ENCODE data around the gene GNG3. TPM values are rescaled to one million over a fixed set of nuclear protein-coding genes. Genes with fewer than 3 reads are reported as not detected.
"Not testable (repeated sequence)": the region's sequence is repeated elsewhere in the genome, so short reads cannot be mapped to it uniquely, and the experiment has no call there.

GNG3 gene
- total and polyA plus RNA-seq, 7 experiments from 2014 or later = not detected

- Histone ChIP-seq H3K4me1 (ENCODE audit: control insufficient read depth in 2 of 2, insufficient read depth in 2 of 2, low read length in 2 of 2) (peaks cover 36 to 43% of the 10 kb centered on the region in 2 donors), H3K9me3 (ENCODE audit: control insufficient read depth in 2 of 3, low read length in 3 of 3) (no peaks in the 10 kb centered on the region), H3K4me3 (ENCODE audit: low read length) (peak within 1 kb of the TSS; percentile 87), H3K27ac (ENCODE audit: low read depth, low read length) (peak within 1 kb of the TSS; percentile 92), H3K27me3 (ENCODE audit: control insufficient read depth in 2 of 2, insufficient read depth in 2 of 2, low read length in 2 of 2) (no peaks in the 10 kb centered on the region), H3K36me3 (ENCODE audit: control insufficient read depth in 2 of 3, insufficient read depth in 3 of 3, low read length in 3 of 3) (peaks cover 3 to 30% (median 5%) of the 10 kb centered on the region in 3 experiments)
- POLR2A ChIA-PET = interaction anchor here (0.6 to 17.5 kb wide), 41 partner anchors 9 to 174 kb away, joined by 3 to 347 read pairs (median 7); partner anchors contain the start of genes BSCL2, C11orf98, CSKMT and GNG3
- Mint-ChIP-seq H3K4me3 (peak within 1 kb of the TSS; percentile 91 to 99 (median 96)), H3K4me1 (peaks cover 22 to 60% (median 53%) of the 10 kb centered on the region in 7 donors), H3K27me3 (peaks cover 0 to 2% (median 0%) of the 10 kb centered on the region in 5 donors), H3K9me3 (peaks cover 0 to 8% (median 0%) of the 10 kb centered on the region in 11 donors), H3K36me3 (peaks cover 3 to 38% (median 23%) of the 10 kb centered on the region in 5 donors), H3K27ac (peak within 1 kb of the TSS; percentile 95 to 100 (median 98))
- DNase-seq (peak; percentile 53 to 88 (median 86)), ATAC-seq (peak; percentile 49)
- intact Hi-C loops (cut with micrococcal nuclease) = loop anchor here (1.0 to 5.0 kb wide), 5 partner anchors 26 to 136 kb away; partner anchors contain the start of genes ZBTB3 (in 2 of the 2), TAF6L (in 1 of the 2) and TUT1 (in 1 of the 2)
- CTCF ChIA-PET = interaction anchor here (0.6 to 3.3 kb wide), 8 partner anchors 18 to 112 kb away, joined by 4 to 17 read pairs (median 6); partner anchors contain the start of genes TAF6L, TMEM179B, WDR74 and ZBTB3
Observed at GRCh38 chr11:62728171-62728988, 20.9 kb downstream of the GNG3 start, which contains the start of gene TTC9C. Gene TTC9C (plus strand): TSS chr11:62728486. CDS start chr11:62728849, 363 bp downstream.

DNA sequence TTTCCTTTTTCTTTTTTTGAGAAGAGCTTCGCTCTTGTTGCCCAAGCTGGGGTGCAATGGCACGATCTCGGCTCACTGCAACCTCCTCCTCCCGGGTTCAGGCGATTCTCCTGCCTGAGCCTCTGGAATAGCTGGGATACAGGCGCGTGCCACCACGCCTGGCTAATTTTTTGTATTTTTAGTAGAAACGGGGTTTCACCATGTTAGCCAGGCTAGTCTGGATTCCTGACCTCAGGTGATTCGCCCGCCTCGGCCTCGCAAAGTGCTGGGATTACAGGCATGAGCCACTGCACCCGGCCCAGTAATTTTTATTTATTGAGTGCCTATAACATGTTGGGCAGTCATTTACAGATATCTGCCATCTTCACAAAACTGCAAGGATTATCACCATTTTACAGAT is 22.6 kb downstream of the GNG3 start:
- peaks cover 21 to 37% of the 10 kb centered on the region in 2 donors for H3K4me1 ChIP-seq (ENCODE audit: control insufficient read depth in 2 of 2, insufficient read depth in 2 of 2, low read length in 2 of 2)
- H3K27ac Mint-ChIP-seq = peak overlapping the region in 7 of 9 donors; percentile 22 to 97 (median 42)
- peaks cover 4 to 29% (median 5%) of the 10 kb centered on the region in 3 experiments for H3K36me3 ChIP-seq (ENCODE audit: control insufficient read depth in 2 of 3, insufficient read depth in 3 of 3, low read length in 3 of 3)
- CTCF ChIA-PET = interaction anchor here (0.6 to 3.3 kb wide), 3 partner anchors 17 to 305 kb away, joined by 3 to 17 read pairs (median 3); partner anchors contain the start of gene TMEM179B
- intact Hi-C loops (cut with micrococcal nuclease); DNase-seq; ATAC-seq; H3K9me3 ChIP-seq (ENCODE audit: control insufficient read depth in 2 of 3, low read length in 3 of 3); H3K27me3 Mint-ChIP-seq; H3K27me3 ChIP-seq (ENCODE audit: control insufficient read depth in 2 of 2, insufficient read depth in 2 of 2, low read length in 2 of 2); H3K9me3 Mint-ChIP-seq; H3K27ac ChIP-seq (ENCODE audit: low read depth, low read length): not testable (repeated sequence)
- POLR2A ChIA-PET = interaction anchor here (0.9 to 17.5 kb wide), 13 partner anchors 10 to 133 kb away, joined by 3 to 347 read pairs (median 41); partner anchors contain the start of genes BSCL2, C11orf98, CSKMT and GNG3
- peaks cover 7 to 44% (median 38%) of the 10 kb centered on the region in 7 donors for H3K4me1 Mint-ChIP-seq
- peak overlapping the region; percentile 75 to 99 (median 96) for H3K4me3 Mint-ChIP-seq
- H3K36me3 Mint-ChIP-seq = peaks cover 3 to 26% (median 15%) of the 10 kb centered on the region in 5 donors
- H3K4me3 ChIP-seq (ENCODE audit: low read length) = peak overlapping the region; percentile 11

GRCh38 chr11:62732830-62733229 is 25.4 kb downstream of the GNG3 start:
- intact Hi-C loops (cut with micrococcal nuclease) = loop anchor here in 1 of 2 donors (1.0 kb wide), 1 partner anchor 55 kb away; no protein-coding TSS in a partner anchor

DNA sequence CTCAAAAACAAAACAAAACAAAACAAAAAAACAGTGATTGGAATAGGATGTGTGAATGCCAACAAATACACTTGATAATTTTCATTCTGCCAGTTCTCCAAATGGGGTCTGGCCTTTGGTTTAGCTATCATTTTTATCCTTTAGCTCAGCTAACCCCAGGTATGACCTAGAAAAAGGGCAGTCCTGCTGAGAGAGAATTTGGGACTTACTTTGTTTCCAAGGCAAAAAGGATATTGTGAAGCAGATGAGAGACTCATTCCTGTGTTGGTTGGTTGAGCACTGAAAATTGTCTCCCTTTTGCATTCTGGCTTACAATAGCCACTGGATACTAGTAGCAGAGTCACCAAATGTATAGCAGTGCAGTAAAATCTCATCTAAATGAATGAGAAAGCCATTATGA is 29.7 kb downstream of the GNG3 start:
- peaks cover 16 to 60% (median 20%) of the 10 kb centered on the region in 3 experiments for H3K36me3 ChIP-seq (ENCODE audit: control insufficient read depth in 2 of 3, insufficient read depth in 3 of 3, low read length in 3 of 3)
- Mint-ChIP-seq H3K36me3 (peaks cover 3 to 22% (median 12%) of the 10 kb centered on the region in 5 donors), H3K27me3 (no peaks in the 10 kb centered on the region), H3K4me1 (peaks cover 0 to 9% (median 7%) of the 10 kb centered on the region in 7 donors), H3K9me3 (no peaks in the 10 kb centered on the region), H3K27ac (no peak overlapping the region), H3K4me3 (no peak overlapping the region)
- POLR2A ChIA-PET = interaction anchor here (0.6 to 2.5 kb wide), 4 partner anchors 10 to 136 kb away, joined by 3 to 10 read pairs (median 4); partner anchors contain the start of genes HNRNPUL2, TTC9C and ZBTB3
- no peak overlapping the region for H3K27ac ChIP-seq (ENCODE audit: low read depth, low read length)
- DNase-seq (no peak), ATAC-seq (no peak)
- no peaks in the 10 kb centered on the region for H3K27me3 ChIP-seq (ENCODE audit: control insufficient read depth in 2 of 2, insufficient read depth in 2 of 2, low read length in 2 of 2)
- no peak overlapping the region for H3K4me3 ChIP-seq (ENCODE audit: low read length)
- intact Hi-C loops (cut with micrococcal nuclease) = no loop called here
- CTCF ChIA-PET = no interaction called here
- no peaks in the 10 kb centered on the region for H3K9me3 ChIP-seq (ENCODE audit: control insufficient read depth in 2 of 3, low read length in 3 of 3)
- peaks cover 0 to 9% of the 10 kb centered on the region in 2 donors for H3K4me1 ChIP-seq (ENCODE audit: control insufficient read depth in 2 of 2, insufficient read depth in 2 of 2, low read length in 2 of 2)

More at GRCh38 chr11:62732830-62733229, 25.4 kb downstream of the GNG3 start:
- no peaks in the 10 kb centered on the region for H3K27me3 ChIP-seq (ENCODE audit: control insufficient read depth in 2 of 2, insufficient read depth in 2 of 2, low read length in 2 of 2)
- Mint-ChIP-seq H3K9me3 (no peaks in the 10 kb centered on the region), H3K27ac (peak overlapping the region in 4 of 9 donors; percentile 39 to 60 (median 46)), H3K36me3 (peaks cover 3 to 16% (median 7%) of the 10 kb centered on the region in 5 donors), H3K27me3 (no peaks in the 10 kb centered on the region), H3K4me3 (peak overlapping the region in 3 of 10 donors; percentile 23 to 37 (median 29)), H3K4me1 (peaks cover 0 to 32% (median 27%) of the 10 kb centered on the region in 7 donors)
- H3K9me3 ChIP-seq (ENCODE audit: control insufficient read depth in 2 of 3, low read length in 3 of 3) = no peaks in the 10 kb centered on the region
- ChIA-PET POLR2A (interaction anchor here (0.9 to 10.2 kb wide), 4 partner anchors 20 to 148 kb away, joined by 3 to 195 read pairs (median 4); partner anchors contain the start of genes SLC3A2 and ZBTB3), CTCF (no interaction called here)
- no peak for ATAC-seq
- peak in 2 of 9 donors; percentile 33 to 40 for DNase-seq
- no peak overlapping the region for H3K4me3 ChIP-seq (ENCODE audit: low read length)
- H3K27ac ChIP-seq (ENCODE audit: low read depth, low read length) = no peak overlapping the region
- H3K36me3 ChIP-seq (ENCODE audit: control insufficient read depth in 2 of 3, insufficient read depth in 3 of 3, low read length in 3 of 3) = peaks cover 9 to 44% (median 15%) of the 10 kb centered on the region in 3 experiments
- peaks cover 11 to 26% of the 10 kb centered on the region in 2 donors for H3K4me1 ChIP-seq (ENCODE audit: control insufficient read depth in 2 of 2, insufficient read depth in 2 of 2, low read length in 2 of 2)

DNA sequence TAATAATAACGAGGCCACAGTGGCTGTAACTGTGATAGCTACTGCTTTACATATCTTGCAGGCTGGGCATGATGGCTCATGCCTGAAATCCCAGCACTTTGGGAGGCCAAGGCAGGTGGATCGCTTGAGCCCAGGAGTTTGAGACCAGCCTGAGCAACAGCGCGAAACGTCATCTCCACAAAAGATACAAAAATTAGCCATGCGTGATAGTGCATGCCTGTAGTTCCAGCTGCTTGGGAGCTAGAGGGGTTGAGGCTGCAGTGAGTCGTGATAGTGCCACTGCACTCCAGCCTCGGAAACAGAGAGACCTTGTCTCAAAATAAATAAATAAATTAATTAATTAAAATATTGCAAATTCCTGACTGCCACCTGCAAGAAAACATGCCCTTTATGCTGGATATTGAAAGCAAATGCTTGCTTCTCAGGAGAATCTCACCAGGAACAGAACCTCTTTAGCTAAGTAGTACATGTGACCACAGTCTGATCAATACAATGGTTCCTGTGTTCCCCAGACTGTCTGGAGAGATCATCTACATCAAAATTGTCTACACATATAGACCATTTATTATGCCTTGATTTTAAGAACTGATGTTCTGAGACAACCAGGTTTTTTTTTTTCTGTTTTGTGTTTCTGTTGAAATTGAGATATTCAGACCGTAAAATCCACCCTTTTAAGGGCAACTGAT is 40.1 kb downstream of the GNG3 start:
- CTCF ChIA-PET = interaction anchor here (0.7 kb wide), 1 partner anchor 18 kb away, joined by 3 read pairs; no protein-coding TSS in a partner anchor

More for the DNA sequence above, 40.1 kb downstream of the GNG3 start:
- peaks cover 0 to 10% (median 0%) of the 10 kb centered on the region in 3 experiments for H3K36me3 ChIP-seq (ENCODE audit: control insufficient read depth in 2 of 3, insufficient read depth in 3 of 3, low read length in 3 of 3)
- Mint-ChIP-seq H3K27me3 (no peaks in the 10 kb centered on the region), H3K27ac (peak overlapping the region in 1 of 9 donors; percentile 21), H3K36me3 (peaks cover 0 to 12% (median 4%) of the 10 kb centered on the region in 5 donors), H3K4me1 (peaks cover 6 to 28% (median 24%) of the 10 kb centered on the region in 7 donors), H3K9me3 (no peaks in the 10 kb centered on the region), H3K4me3 (no peak overlapping the region)
- peaks cover 5 to 7% of the 10 kb centered on the region in 2 donors for H3K4me1 ChIP-seq (ENCODE audit: control insufficient read depth in 2 of 2, insufficient read depth in 2 of 2, low read length in 2 of 2)
- intact Hi-C loops (cut with micrococcal nuclease) = no loop called here
- H3K27ac ChIP-seq (ENCODE audit: low read depth, low read length) = no peak overlapping the region
- H3K4me3 ChIP-seq (ENCODE audit: low read length) = no peak overlapping the region
- no peaks in the 10 kb centered on the region for H3K27me3 ChIP-seq (ENCODE audit: control insufficient read depth in 2 of 2, insufficient read depth in 2 of 2, low read length in 2 of 2)
- no peaks in the 10 kb centered on the region for H3K9me3 ChIP-seq (ENCODE audit: control insufficient read depth in 2 of 3, low read length in 3 of 3)
- DNase-seq (no peak), ATAC-seq (no peak)
- POLR2A ChIA-PET = interaction anchor here (0.6 to 1.3 kb wide), 8 partner anchors 14 to 108 kb away, joined by 3 to 7 read pairs (median 4); partner anchors contain the start of genes HNRNPUL2, POLR2G and TAF6L
